GM12874 (cell line): ENCODE results near the gene STK32C.

Experiments used
- TF ChIP-seq, protein P1 (sequence below): IDR thresholded peaks from 2 replicates; pipeline ENCODE4 v1.5.1; 2011; ENCODE audit warnings: low read depth, mild to moderate bottlenecking, control low read depth, low read length, moderate library complexity; ENCODE audit not compliant: insufficient read depth

STK32C gene

DNA sequence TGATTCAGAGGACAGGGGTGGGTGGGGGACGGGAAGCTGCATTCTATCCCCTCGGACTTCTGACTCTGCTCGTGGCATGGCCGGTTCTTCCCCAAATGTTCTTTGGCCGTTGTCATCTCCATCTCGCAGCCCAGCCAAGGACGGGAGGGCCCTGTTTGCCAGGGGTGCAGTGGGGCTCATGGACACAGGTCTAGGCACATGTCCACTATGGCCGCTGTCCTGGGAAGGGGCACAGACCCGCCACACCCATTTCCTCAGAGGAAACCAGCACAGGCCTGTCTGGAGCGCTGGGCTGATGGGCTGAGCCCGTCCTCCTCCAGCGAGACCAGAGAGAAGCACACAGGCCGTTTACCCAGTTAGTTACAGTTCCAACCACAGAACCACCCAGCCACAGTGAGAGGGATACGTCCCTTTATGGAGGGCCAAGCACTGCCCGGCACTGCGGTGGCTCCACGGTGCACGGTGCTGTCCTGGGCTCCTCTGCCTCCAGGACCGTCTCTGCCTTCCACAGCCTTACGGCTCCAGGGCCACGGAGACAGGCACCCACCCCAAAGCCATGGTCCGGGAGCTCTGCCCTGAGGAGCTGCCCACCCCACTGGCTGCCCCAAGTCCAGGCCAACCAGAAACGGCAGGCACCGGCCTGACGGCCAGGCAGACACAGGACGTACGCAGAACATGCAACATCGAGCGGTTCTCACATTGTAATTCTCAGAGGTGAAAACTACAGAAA is 100.8 kb downstream of the STK32C start:
- TF ChIP-seq, protein P1, sequence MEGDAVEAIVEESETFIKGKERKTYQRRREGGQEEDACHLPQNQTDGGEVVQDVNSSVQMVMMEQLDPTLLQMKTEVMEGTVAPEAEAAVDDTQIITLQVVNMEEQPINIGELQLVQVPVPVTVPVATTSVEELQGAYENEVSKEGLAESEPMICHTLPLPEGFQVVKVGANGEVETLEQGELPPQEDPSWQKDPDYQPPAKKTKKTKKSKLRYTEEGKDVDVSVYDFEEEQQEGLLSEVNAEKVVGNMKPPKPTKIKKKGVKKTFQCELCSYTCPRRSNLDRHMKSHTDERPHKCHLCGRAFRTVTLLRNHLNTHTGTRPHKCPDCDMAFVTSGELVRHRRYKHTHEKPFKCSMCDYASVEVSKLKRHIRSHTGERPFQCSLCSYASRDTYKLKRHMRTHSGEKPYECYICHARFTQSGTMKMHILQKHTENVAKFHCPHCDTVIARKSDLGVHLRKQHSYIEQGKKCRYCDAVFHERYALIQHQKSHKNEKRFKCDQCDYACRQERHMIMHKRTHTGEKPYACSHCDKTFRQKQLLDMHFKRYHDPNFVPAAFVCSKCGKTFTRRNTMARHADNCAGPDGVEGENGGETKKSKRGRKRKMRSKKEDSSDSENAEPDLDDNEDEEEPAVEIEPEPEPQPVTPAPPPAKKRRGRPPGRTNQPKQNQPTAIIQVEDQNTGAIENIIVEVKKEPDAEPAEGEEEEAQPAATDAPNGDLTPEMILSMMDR, result no peak

DNA sequence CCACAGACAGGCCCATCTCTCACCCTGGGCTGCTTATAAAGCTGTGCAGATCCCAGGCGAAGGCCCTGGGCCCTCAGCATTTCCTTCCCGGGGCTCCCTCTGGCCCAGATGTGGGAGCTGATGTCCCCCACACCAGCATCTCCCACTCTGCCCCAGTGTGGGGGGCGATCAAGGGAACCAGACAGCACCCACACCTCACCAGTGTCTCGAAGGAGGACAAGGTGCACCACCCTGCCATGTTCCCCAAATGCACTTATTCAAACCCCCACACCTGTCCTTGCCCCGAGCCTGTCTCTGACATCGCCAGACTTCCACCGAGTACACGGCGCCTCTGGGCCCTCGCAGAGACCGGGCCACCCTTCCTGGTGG is 101.4 kb downstream of the STK32C start:
- TF ChIP-seq, protein P1, result no peak

DNA sequence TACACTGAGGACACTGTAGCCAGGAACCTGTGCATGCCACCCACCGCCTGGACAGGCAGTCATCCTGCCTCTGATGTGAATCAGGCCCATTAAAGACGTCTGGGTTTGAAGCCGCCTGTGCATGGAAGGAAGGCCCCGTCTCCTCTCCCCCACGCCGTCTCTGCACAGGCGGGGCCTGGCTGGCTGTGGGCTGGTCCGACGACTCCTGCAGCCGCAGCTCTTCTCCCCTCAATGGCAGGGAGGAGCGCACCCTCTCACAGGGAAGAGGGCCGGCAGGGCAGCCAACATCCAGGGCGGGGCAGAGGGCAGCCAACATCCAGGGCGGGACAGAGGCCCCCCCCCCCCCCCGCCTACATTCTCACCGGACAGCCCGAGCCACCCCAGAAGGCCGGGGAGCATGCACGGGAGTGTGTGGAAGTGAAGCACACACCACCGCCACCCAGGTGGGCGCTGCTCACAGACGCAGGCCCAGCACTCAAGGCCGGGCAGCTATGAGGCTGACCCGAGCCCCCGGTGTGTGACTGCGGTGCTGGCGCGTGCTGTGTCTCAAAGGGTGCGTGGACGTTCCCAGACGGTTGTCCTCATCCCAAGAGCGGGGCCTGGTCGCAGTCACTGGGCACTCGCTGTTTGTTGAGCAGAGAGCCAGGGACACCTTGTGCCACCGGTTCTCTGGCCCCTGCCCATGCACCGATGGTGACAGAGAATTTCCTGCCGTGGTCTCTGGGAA is 101.9 kb downstream of the STK32C start:
- TF ChIP-seq, protein P1, result no peak

DNA sequence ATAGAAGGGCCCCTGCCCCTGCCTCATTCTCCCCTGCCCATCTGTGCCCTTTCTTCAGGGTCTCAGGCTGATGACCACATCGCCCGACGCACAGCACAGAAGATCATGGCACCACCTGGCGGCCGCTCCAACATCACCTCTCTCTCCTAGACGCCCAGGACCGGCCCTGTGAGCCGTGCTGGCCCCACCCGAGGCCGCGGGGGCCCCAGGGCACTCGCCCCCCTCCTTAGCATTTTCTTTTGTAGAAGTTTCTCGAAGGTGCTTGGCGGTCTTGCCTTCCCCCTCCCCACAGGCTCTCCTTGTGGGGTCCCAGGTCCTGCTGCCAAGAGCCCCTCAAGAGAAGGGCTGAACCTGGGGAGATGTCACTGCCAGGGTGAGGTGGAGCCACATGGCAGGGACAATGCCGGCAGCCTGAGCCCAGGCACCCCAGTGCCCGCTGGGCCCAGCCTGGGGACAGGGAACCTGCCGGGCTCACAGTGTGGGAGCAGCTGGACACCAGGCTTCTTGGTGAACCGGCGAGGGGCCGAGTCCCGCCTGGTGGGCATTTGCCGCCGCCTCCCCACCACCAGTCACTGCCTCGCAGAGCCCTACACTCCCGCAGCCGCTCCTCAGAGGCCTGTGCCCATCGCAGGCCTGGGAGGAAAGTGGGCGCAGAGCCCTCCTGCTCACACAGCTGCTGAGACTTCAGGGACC is 102.8 kb downstream of the STK32C start:
- TF ChIP-seq, protein P1, result no peak

DNA sequence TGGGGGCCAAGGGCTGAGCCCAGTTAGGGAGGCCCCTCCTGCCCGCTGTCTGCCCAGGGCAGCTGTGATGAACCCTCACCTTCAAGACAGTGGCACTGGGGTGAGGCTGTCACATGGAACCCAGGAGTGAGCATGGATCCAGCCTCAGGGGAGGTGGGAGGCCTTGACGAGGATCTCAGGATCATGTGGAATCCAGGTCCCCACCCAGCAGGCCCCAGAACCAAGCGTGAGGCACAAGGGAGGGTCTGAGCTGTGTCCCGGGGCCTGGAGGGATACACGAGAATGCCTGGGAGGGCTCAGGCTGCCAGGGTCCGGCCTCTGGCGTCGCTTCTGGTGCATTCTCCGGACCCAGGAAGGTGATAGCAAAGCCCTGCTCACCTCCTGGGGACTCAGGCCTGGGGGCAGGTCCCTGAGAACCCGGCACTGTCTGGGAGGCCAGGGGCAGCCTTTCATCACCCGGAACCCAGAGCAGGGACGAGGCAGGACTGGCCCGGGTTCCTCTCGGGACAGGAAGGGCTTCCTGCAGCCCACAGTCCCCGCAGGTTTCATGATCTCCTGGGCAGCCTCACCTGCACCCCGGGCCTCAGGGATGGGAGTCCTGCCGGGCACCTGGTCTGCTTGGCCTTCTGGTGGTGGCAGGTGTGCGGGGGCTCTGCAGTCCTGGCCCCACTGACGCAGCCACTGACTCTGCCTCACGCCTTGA is 103.5 kb downstream of the STK32C start:
- TF ChIP-seq, protein P1, result no peak

DNA sequence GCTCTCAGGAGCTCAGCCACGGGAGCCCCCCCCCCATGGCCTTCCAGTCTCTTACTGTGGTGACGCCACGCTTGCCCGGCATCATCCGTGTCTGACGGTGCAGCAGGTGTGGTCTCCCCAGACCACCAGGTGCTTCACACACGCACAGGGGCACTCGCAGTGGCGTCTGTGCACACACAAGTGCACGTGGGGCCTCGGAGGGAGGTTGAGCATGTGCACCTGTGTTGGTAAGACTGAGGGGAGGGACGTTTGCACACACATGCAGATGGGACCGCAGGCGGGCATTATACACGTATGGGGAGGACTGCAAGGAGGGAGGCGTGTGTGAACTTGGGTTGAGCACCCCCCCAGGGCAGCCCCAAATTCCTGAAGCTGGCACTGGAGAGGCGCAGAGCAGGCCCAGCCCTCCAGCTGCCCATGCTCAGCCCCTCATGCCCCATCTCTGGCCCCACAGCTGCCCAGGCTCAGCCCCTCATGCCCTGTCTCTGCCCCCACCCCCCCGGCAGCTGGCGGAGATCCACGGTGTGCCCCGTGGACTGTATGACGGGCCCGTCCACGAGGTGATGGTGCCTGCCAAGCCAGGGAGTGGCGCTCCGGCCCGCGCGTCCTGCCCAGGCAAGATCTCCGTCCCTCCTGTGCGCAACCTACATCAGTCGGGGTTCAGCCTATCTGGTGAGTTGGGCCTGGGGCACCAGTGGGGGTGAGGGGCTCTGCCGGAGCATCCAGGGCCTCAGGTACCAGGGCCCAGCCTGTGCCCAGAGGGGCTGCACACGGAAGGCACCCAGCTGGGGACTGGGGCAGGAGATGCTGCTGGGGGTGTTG is 104.3 kb downstream of the STK32C start:
- TF ChIP-seq, protein P1, result no peak
